SU-DHL-6 (cell line): ENCODE measurements around the gene ACACB.

Experiments
- H2AFZ ChIP-seq: fragments of 200-600 bp; sonication (generic); 2 replicates; pipeline ENCODE4 v1.6.1; 2014; ENCODE audit warnings: low read depth, mild to moderate bottlenecking, moderate library complexity, mixed read lengths, antibody characterized with exemption, low read length; ENCODE audit not compliant: severe bottlenecking
- H3F3A ChIP-seq: fragments of 200-600 bp; shearing (Covaris generic); 2 replicates; pipeline ENCODE4 v1.6.0; 2016; ENCODE audit warnings: antibody characterized with exemption, mild to moderate bottlenecking; ENCODE audit not compliant: insufficient read depth
- H3K27ac ChIP-seq: fragments of 200-600 bp; sonication (generic); 2 replicates; pipeline ENCODE4 v1.5.1; 2016; ENCODE audit warnings: low read depth, mild to moderate bottlenecking, low read length, moderate library complexity, mixed read lengths
- H3K27me3 ChIP-seq: fragments of 200-600 bp; sonication (generic), shearing (Covaris generic); 2 replicates; pipeline ENCODE4 v1.6.0; 2014; ENCODE audit warnings: mild to moderate bottlenecking, low read length
- H3K36me3 ChIP-seq: fragments of 200-600 bp; sonication (generic); 2 replicates; pipeline ENCODE4 v1.6.1; 2014; ENCODE audit warnings: mild to moderate bottlenecking, low read length, mixed read lengths
- H3K4me2 ChIP-seq: fragments of 300-600, 200-600 bp; shearing (Covaris generic), sonication (generic); 2 replicates; pipeline ENCODE4 v1.6.0; 2014; ENCODE audit warnings: low read length, low read depth, mild to moderate bottlenecking; ENCODE audit not compliant: poor library complexity, severe bottlenecking
- H3K4me3 ChIP-seq: fragments of 200-600 bp; sonication (generic); 2 replicates; pipeline ENCODE4 v1.5.1; 2014; ENCODE audit warnings: antibody characterized with exemption, low read length, mild to moderate bottlenecking, mixed read lengths; ENCODE audit not compliant: insufficient read depth, poor library complexity, severe bottlenecking
- H3K79me2 ChIP-seq: fragments of 200-600 bp; sonication (generic); 2 replicates; pipeline ENCODE4 v1.6.1; 2014; ENCODE audit warnings: mild to moderate bottlenecking, low read length, moderate library complexity; ENCODE audit not compliant: insufficient read depth
- H3K9ac ChIP-seq: fragments of 200-600 bp; sonication (generic); 2 replicates; pipeline ENCODE4 v1.7.0; 2014; ENCODE audit warnings: mild to moderate bottlenecking, low read length
- H3K9me2 ChIP-seq: fragments of 200-600 bp; sonication (generic); replicated peaks from 2 replicates; pipeline ENCODE4 v1.6.1; 2014; ENCODE audit warnings: low read length; ENCODE audit not compliant: insufficient read depth
- H3K9me3 ChIP-seq: fragments of 200-600 bp; sonication (generic); 2 replicates; pipeline ENCODE4 v1.6.1; 2014; ENCODE audit warnings: low read length, mixed read lengths; ENCODE audit not compliant: insufficient read depth
- H4K20me1 ChIP-seq: fragments of 200-600 bp; sonication (generic); 2 replicates; pipeline ENCODE4 v1.6.1; 2014; ENCODE audit warnings: low read depth, mild to moderate bottlenecking, antibody characterized with exemption, low read length, moderate library complexity, mixed read lengths
- EZH2phosphoT487 ChIP-seq: fragments of 200-600 bp; sonication (generic), shearing (Covaris generic); conservative IDR thresholded peaks from 2 replicates; pipeline ENCODE4 v1.6.1; 2018; ENCODE audit warnings: mild to moderate bottlenecking, antibody characterized with exemption, low read length, moderate library complexity, mixed read lengths
- TF ChIP-seq, protein P1 (sequence below): fragments of 200-600 bp; sonication (generic); IDR thresholded peaks from one replicate; pipeline ENCODE4 v1.5.1; 2017; ENCODE audit warnings: antibody characterized with exemption, mild to moderate bottlenecking, low read length, moderate library complexity; ENCODE audit not compliant: insufficient read depth, poor library complexity, severe bottlenecking

The ACACB gene

DNA sequence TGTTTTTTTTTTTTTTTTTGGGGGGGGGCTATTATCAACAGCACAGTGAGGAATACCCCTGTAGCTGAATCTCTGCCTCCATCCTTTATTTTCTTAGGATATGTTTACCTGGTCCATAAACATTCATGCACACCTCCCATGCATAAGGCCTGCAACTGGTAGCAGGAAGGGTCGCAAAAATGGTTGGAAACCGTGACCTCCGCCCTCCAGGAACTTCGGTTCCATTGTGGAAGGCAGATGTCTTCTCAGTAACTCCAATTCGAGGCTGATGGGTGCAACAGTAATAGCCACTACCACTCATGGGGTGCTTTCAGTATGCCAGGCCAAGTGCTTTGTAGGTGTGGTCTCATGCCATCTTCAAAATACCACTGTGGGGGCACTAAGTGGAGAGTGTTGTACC lies 40.2 kb downstream of the ACACB start:
- Histone ChIP-seq H3K79me2 (no peaks in the 10 kb centered on the region), H3F3A (0 out of 2 replicates have a peak, but pooled peaks cover 8% of the 10 kb centered on the region), H2AFZ (no peak overlapping the region), H3K9ac (no peak overlapping the region), H4K20me1 (no peaks in the 10 kb centered on the region), H3K27me3 (no peaks in the 10 kb centered on the region), H3K4me3 (no peak overlapping the region), H3K27ac (no peak overlapping the region), H3K9me3 (no peaks in the 10 kb centered on the region), H3K9me2 (no peaks in the 10 kb centered on the region), H3K36me3 (no peaks in the 10 kb centered on the region), H3K4me2 (no peak overlapping the region)
- no peak for TF ChIP-seq EZH2phosphoT487
- TF ChIP-seq, protein P1, sequence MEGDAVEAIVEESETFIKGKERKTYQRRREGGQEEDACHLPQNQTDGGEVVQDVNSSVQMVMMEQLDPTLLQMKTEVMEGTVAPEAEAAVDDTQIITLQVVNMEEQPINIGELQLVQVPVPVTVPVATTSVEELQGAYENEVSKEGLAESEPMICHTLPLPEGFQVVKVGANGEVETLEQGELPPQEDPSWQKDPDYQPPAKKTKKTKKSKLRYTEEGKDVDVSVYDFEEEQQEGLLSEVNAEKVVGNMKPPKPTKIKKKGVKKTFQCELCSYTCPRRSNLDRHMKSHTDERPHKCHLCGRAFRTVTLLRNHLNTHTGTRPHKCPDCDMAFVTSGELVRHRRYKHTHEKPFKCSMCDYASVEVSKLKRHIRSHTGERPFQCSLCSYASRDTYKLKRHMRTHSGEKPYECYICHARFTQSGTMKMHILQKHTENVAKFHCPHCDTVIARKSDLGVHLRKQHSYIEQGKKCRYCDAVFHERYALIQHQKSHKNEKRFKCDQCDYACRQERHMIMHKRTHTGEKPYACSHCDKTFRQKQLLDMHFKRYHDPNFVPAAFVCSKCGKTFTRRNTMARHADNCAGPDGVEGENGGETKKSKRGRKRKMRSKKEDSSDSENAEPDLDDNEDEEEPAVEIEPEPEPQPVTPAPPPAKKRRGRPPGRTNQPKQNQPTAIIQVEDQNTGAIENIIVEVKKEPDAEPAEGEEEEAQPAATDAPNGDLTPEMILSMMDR, result no peak

DNA sequence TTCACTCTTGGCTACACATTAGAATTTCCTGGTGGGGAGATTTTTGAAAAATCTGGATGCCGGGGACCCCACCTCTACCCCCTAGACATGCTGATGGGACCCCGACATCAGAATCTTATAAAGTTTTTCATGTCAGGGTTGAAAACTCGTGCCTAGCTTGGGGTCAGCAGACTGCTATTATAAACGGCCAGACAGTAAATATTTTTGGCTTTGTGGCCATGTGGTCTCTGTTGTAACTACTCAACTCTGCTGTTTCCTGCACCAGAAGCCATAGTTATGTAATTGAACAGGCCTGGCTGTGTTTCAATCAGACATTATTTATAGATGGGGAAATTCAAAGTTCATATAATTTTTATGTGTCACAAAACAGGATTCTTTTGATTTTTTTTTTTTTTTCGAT lies 41.6 kb downstream of the ACACB start:
- Histone ChIP-seq H3K79me2 (no peaks in the 10 kb centered on the region), H3K4me3 (no peak overlapping the region)

DNA sequence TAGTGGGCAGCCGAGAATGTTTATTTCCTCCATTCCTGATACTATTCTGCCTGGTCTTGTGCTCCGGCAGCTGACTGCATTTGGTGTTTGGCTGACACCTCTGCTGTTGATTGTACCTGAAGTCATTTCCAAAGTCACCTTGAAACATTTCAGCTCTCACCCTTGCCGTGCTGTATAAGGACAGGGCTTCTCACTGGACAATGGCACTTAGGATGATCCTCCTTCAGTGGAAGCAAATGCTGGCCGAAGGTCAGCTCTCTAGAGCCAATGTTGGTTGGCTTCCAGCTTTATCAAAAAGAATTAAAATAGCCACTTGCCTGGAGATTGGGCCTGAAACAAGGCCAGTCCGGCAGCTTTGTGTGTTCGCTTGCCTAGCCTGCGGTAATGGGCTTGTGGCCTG lies 44.0 kb downstream of the ACACB start:
- H3K9ac ChIP-seq, result no peak overlapping the region
- H3K4me3 ChIP-seq, result no peak overlapping the region
- H3K4me2 ChIP-seq, result no peak overlapping the region
- TF ChIP-seq, protein P1, result no peak
- TF ChIP-seq EZH2phosphoT487, result no peak
- H2AFZ ChIP-seq, result no peak overlapping the region
- no peaks in the 10 kb centered on the region for H3K9me2 ChIP-seq
- no peaks in the 10 kb centered on the region for H3K79me2 ChIP-seq
- no peak overlapping the region for H3K27ac ChIP-seq
- no peaks in the 10 kb centered on the region for H3K36me3 ChIP-seq
- no peaks in the 10 kb centered on the region for H3F3A ChIP-seq
- H3K9me3 ChIP-seq, result no peaks in the 10 kb centered on the region
- H4K20me1 ChIP-seq, result no peaks in the 10 kb centered on the region
- H3K27me3 ChIP-seq, result no peaks in the 10 kb centered on the region

More for the DNA sequence above, 41.6 kb downstream of the ACACB start:
- no peaks in the 10 kb centered on the region for H4K20me1 ChIP-seq
- no peaks in the 10 kb centered on the region for H3K9me2 ChIP-seq
- no peak overlapping the region for H3K27ac ChIP-seq
- no peak overlapping the region for H3K9ac ChIP-seq
- H2AFZ ChIP-seq, result no peak overlapping the region
- H3K9me3 ChIP-seq, result no peaks in the 10 kb centered on the region
- 0 out of 2 replicates have a peak, but pooled peaks cover 8% of the 10 kb centered on the region for H3F3A ChIP-seq
- no peak for TF ChIP-seq EZH2phosphoT487
- peak overlapping the region; percentile 22 for H3K4me2 ChIP-seq
- H3K27me3 ChIP-seq, result no peaks in the 10 kb centered on the region
- H3K36me3 ChIP-seq, result no peaks in the 10 kb centered on the region

DNA sequence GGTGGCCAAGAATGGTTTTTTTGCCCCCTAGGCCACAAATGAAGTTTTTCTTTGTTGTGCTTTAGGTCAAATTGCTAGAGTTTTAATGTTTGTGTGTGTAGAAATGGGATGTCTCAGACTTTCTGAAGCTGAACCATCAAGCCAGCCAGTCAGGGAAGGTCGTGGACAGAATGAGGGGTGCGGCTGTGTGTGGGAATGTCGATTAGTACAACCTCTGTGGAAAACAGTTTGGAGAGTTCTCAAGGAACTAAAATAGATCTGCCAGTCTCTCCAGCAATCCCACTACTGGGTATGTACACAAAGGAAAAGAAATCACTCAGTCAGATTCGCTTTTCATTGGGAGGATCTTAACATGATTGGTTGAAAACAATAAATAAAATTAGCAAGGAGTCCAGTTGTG lies 44.5 kb downstream of the ACACB start:
- Histone ChIP-seq H3K4me2 (no peak overlapping the region), H3K4me3 (no peak overlapping the region), H4K20me1 (no peaks in the 10 kb centered on the region), H3K9me3 (no peaks in the 10 kb centered on the region), H3K9me2 (no peaks in the 10 kb centered on the region), H3K79me2 (no peaks in the 10 kb centered on the region), H3K27me3 (no peaks in the 10 kb centered on the region), H3K9ac (no peak overlapping the region), H3K27ac (no peak overlapping the region), H2AFZ (no peak overlapping the region), H3F3A (no peaks in the 10 kb centered on the region), H3K36me3 (no peaks in the 10 kb centered on the region)
- TF ChIP-seq, protein P1, result no peak
- no peak for TF ChIP-seq EZH2phosphoT487
